ENCODE results near the gene CABCOCO1.

The CABCOCO1 gene, protein sequence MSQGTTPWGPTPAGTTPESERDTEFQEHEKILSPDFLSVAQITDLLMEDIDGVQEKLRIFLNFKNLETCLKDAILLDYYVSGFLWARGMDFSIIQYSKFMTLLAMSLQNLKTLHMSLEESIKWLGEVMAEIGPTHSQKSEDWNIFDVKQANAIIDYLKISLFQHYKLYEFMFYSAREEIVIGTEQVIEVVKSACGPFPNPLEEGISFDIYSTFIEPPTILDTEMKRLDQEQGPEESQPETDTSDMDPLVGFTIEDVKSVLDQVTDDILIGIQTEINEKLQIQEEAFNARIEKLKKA

DNA sequence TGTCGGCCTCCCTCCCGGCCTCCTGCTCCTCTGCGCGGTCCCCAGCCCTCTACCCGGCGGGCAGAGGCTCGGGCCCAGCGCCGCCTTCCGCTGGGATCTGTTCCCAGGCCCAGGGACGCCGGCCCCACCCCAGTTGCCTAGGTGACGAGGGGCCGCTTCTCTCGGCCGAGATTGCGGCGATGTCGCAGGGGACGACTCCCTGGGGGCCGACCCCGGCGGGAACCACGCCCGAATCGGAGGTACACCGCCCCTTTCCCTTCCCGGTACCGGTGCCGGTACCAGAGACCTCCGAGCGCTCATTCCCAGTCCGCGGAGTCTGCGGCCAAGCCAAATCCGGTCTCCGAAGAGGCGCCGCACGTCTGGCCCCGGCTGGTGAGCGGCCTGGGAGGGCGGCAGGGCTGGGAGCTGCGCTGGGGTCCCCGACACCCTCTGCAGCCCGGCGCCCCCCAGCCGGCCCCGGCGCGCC lies at the start of gene CABCOCO1:
Gene CABCOCO1 (plus strand): TSS at position 136 of the 466 bp plus-strand sequence. CDS start 44 bp downstream, at position 180.
- TF ChIP-seq, protein P1, sequence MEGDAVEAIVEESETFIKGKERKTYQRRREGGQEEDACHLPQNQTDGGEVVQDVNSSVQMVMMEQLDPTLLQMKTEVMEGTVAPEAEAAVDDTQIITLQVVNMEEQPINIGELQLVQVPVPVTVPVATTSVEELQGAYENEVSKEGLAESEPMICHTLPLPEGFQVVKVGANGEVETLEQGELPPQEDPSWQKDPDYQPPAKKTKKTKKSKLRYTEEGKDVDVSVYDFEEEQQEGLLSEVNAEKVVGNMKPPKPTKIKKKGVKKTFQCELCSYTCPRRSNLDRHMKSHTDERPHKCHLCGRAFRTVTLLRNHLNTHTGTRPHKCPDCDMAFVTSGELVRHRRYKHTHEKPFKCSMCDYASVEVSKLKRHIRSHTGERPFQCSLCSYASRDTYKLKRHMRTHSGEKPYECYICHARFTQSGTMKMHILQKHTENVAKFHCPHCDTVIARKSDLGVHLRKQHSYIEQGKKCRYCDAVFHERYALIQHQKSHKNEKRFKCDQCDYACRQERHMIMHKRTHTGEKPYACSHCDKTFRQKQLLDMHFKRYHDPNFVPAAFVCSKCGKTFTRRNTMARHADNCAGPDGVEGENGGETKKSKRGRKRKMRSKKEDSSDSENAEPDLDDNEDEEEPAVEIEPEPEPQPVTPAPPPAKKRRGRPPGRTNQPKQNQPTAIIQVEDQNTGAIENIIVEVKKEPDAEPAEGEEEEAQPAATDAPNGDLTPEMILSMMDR (IDR thresholded peaks at IDR 0.05; ENCODE audit: extremely low read depth, missing control alignments) = no peak
- DNase-seq (ENCODE audit: low spot score) = no peak

GRCh38 chr10:61613665-61614064 lies 49.1 kb upstream of the CABCOCO1 start:
- TF ChIP-seq, protein P1 (IDR thresholded peaks at IDR 0.05; ENCODE audit: extremely low read depth, missing control alignments) = no peak
- no peak for DNase-seq (ENCODE audit: low spot score)

GRCh38 chr10:61616611-61617010 lies 46.1 kb upstream of the CABCOCO1 start:
- TF ChIP-seq, protein P1 (IDR thresholded peaks at IDR 0.05; ENCODE audit: extremely low read depth, missing control alignments) = no peak
- DNase-seq (ENCODE audit: low spot score) = no peak

DNA sequence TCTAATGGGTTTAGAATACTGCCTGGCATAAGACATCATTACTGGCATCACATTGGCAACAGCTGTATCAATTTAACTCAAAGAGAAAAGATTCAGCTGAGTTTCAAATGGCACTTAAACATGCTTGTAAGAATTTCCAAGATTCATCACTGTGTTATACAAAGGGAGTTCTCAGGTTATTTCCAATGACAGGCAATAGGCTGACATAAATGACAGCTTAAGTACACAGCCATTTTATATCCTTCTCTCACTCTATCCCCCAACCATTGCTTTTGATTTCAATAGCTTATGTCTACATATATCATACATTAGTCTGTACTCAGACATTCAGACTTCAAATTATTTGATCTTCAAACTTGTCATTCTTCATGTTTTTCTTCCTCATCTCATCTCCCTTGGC lies 45.5 kb upstream of the CABCOCO1 start:
- TF ChIP-seq, protein P1 (IDR thresholded peaks at IDR 0.05; ENCODE audit: extremely low read depth, missing control alignments) = no peak
- no peak for DNase-seq (ENCODE audit: low spot score)

DNA sequence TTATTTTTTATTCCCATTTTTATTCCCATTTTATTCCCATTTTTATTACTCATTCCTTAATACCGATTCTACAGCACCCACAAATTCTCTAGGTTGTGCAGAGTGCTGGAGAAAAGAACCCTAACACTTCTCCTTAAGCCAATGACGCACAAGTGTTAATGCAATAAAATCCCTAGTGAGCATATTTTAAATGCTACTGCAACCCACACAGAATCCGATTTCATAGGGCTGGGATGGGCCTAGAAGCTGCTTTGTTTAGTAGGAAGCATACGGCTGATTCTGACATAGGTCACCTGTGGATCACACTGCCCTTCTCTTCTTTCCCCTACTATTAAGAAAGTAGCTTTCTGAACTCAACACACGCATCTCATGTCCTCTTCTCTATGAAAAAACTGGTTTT lies 45.1 kb upstream of the CABCOCO1 start:
- no peak for DNase-seq (ENCODE audit: low spot score)
- TF ChIP-seq, protein P1 (IDR thresholded peaks at IDR 0.05; ENCODE audit: extremely low read depth, missing control alignments) = no peak

GRCh38 chr10:61618388-61618961 lies 44.3 kb upstream of the CABCOCO1 start:
- TF ChIP-seq, protein P1 (IDR thresholded peaks at IDR 0.05; ENCODE audit: extremely low read depth, missing control alignments) = no peak
- no peak for DNase-seq (ENCODE audit: low spot score)

GRCh38 chr10:61620506-61620905 lies 42.2 kb upstream of the CABCOCO1 start:
- no peak for DNase-seq (ENCODE audit: low spot score)
- TF ChIP-seq, protein P1 (IDR thresholded peaks at IDR 0.05; ENCODE audit: extremely low read depth, missing control alignments) = no peak

All from GM20000 (cell line).